H1 (cell line): Measurements from ENCODE around the gene PLEKHG5. TPM values are rescaled to one million over a fixed set of nuclear protein-coding genes. Genes with fewer than 3 reads are reported as not detected.

Experiments used
- CTCF ChIA-PET: fragments of 300-600 bp; sonication (Branson Sonifier 250); formaldehyde crosslinking; loops from one replicate; lab custom pipeline; 2021; ENCODE audit not compliant: partially characterized antibody; lab: Charles Lee
- POLR2A ChIA-PET: fragments of 300-600 bp; sonication (Branson Sonifier 250); formaldehyde crosslinking; loops from one replicate; lab custom pipeline; 2021; ENCODE audit warnings: inconsistent platforms; ENCODE audit not compliant: partially characterized antibody; lab: Charles Lee
- DNase-seq, 2 experiments: peaks; one replicate each; pipeline versions ENCODE4 v3.0.0 to v3.0.0-alpha.2; 2010 to 2022; ENCODE audit warnings: low spot score in 2 of 2, low read depth in 1 of 2, mixed read lengths in 1 of 2
- FAIRE-seq: peaks from 2 replicates; lab custom pipeline; 2011; peaks lifted over from hg19 to GRCh38; lab: Jason Lieb, UNC
- H2AFZ ChIP-seq: 2 replicates; pipeline ENCODE4 v1.8.1; 2012; ENCODE audit warnings: low read length, inconsistent platforms
- H2AK5ac ChIP-seq: 2 replicates; pipeline ENCODE4 v1.6.1; 2013; ENCODE audit warnings: low read depth, low read length
- H2BK120ac ChIP-seq: replicated peaks from 2 replicates; pipeline ENCODE3; 2013; ENCODE audit warnings: low read depth, low read length, inconsistent platforms
- H2BK12ac ChIP-seq: 2 replicates; pipeline ENCODE4 v1.6.1; 2013; ENCODE audit warnings: low read depth, low read length
- H2BK15ac ChIP-seq: 2 replicates; pipeline ENCODE4 v1.6.1; 2013; ENCODE audit warnings: low read length
- H2BK20ac ChIP-seq: 2 replicates; pipeline ENCODE4 v1.6.1; 2013; ENCODE audit warnings: low read length
- H2BK5ac ChIP-seq: 2 replicates; pipeline ENCODE4 v1.6.1; 2013; ENCODE audit warnings: low read depth, low read length
- H3K14ac ChIP-seq: 2 replicates; pipeline ENCODE4 v1.6.1; 2013; ENCODE audit warnings: inconsistent platforms; ENCODE audit not compliant: insufficient read length
- H3K18ac ChIP-seq: 2 replicates; pipeline ENCODE4 v1.6.1; 2013; ENCODE audit warnings: low read length; ENCODE audit errors: extremely low read depth
- H3K23ac ChIP-seq: 2 replicates; pipeline ENCODE4 v1.6.1; 2013; ENCODE audit warnings: inconsistent platforms; ENCODE audit not compliant: insufficient read length
- H3K23me2 ChIP-seq: 2 replicates; pipeline ENCODE4 v1.6.1; 2013; ENCODE audit warnings: low read depth, low read length
- H3K27ac ChIP-seq: 2 replicates; pipeline ENCODE4 v1.6.1; 2011; ENCODE audit warnings: low read depth, low read length, inconsistent platforms
- H3K27me3 ChIP-seq, 4 experiments: replicated peaks in 1 of 4; 1 replicate in 1 of 4; 2 replicates in 3 of 4; pipeline versions ENCODE4 v1.6.1 to v1.8.1; 2011 to 2013; ENCODE audit warnings: low read length in 3 of 4, mild to moderate bottlenecking in 3 of 4, inconsistent platforms in 2 of 4, mixed read lengths in 2 of 4, moderate library complexity in 1 of 4; ENCODE audit not compliant: control insufficient read depth in 3 of 4, insufficient read depth in 3 of 4; ENCODE audit errors: extremely low read depth in 1 of 4
- H3K36me3 ChIP-seq, 4 experiments: 2 replicates each; pipeline versions ENCODE4 v1.6.1 to v1.8.1; 2011 to 2013; ENCODE audit warnings: mild to moderate bottlenecking in 4 of 4, low read length in 3 of 4, moderate library complexity in 2 of 4, control low read depth in 1 of 4, inconsistent platforms in 1 of 4; ENCODE audit not compliant: insufficient read depth in 4 of 4, control insufficient read depth in 2 of 4
- H3K4ac ChIP-seq: replicated peaks from 2 replicates; pipeline ENCODE3; 2013; ENCODE audit warnings: low read length, low read depth, mixed read lengths, inconsistent platforms; ENCODE audit not compliant: insufficient read length
- H3K4me1 ChIP-seq, 4 experiments: replicated peaks in 1 of 4; 1 replicate in 1 of 4; 2 replicates in 3 of 4; pipeline versions ENCODE4 v1.6.1 to v1.8.1; 2011 to 2013; ENCODE audit warnings: low read length in 3 of 4, inconsistent platforms in 2 of 4, mixed read lengths in 1 of 4; ENCODE audit not compliant: insufficient read depth in 4 of 4, control insufficient read depth in 3 of 4
- H3K4me2 ChIP-seq, 2 experiments: 2 replicates each; pipeline versions ENCODE4 v1.6.1 to v1.8.1; 2011 to 2013; ENCODE audit warnings: low read depth in 2 of 2, low read length in 2 of 2, control low read depth in 1 of 2, inconsistent platforms in 1 of 2, mild to moderate bottlenecking in 1 of 2; ENCODE audit not compliant: insufficient read depth in 1 of 2
- H3K4me3 ChIP-seq, 4 experiments: fragments of 200-600, 300-600 bp in 1 of 4; sonication (generic), shearing (Covaris generic), sonication (Bioruptor Twin) in 1 of 4; 2 replicates each; pipeline versions ENCODE4 v1.5.1 to v1.8.1; 2011 to 2016; ENCODE audit warnings: low read length in 4 of 4, low read depth in 3 of 4, control low read depth in 2 of 4, inconsistent platforms in 2 of 4, mild to moderate bottlenecking in 2 of 4, mixed read lengths in 1 of 4, moderate library complexity in 1 of 4; ENCODE audit not compliant: insufficient read depth in 2 of 4; ENCODE audit errors: extremely low read depth in 1 of 4
- H3K56ac ChIP-seq: replicated peaks from 2 replicates; pipeline ENCODE3; 2013; ENCODE audit warnings: low read depth, mild to moderate bottlenecking, mixed read lengths, low read length, inconsistent platforms; ENCODE audit not compliant: insufficient read length
- H3K79me1 ChIP-seq: 2 replicates; pipeline ENCODE4 v1.6.1; 2013; ENCODE audit warnings: low read depth, low read length, control low read depth
- H3K79me2 ChIP-seq, 2 experiments: 2 replicates each; pipeline versions ENCODE4 v1.6.1 to v1.8.1; 2012 to 2013; ENCODE audit warnings: low read length in 2 of 2, mild to moderate bottlenecking in 2 of 2, inconsistent platforms in 1 of 2; ENCODE audit not compliant: insufficient read depth in 2 of 2, control insufficient read depth in 1 of 2
- H3K9ac ChIP-seq, 4 experiments: replicated peaks in 1 of 4; 1 replicate in 1 of 4; 2 replicates in 3 of 4; pipeline versions ENCODE4 v1.6.1 to v1.8.1; 2011 to 2013; ENCODE audit warnings: low read depth in 3 of 4, low read length in 3 of 4, control low read depth in 2 of 4, mild to moderate bottlenecking in 2 of 4, moderate library complexity in 2 of 4, inconsistent platforms in 1 of 4; ENCODE audit errors: extremely low read depth in 1 of 4
- H3K9me3 ChIP-seq, 2 experiments: 2 replicates each; pipeline versions ENCODE4 v1.6.1 to v1.8.1; 2012 to 2013; ENCODE audit warnings: mild to moderate bottlenecking in 2 of 2, moderate library complexity in 2 of 2, control low read depth in 1 of 2, inconsistent platforms in 1 of 2, low read depth in 1 of 2, low read length in 1 of 2, mixed read lengths in 1 of 2; ENCODE audit not compliant: insufficient read depth in 2 of 2
- H4K20me1 ChIP-seq, 2 experiments: replicated peaks in 1 of 2; 2 replicates each; pipeline versions ENCODE3 to v1.8.1; 2011 to 2013; ENCODE audit warnings: inconsistent platforms in 2 of 2, low read length in 2 of 2, mild to moderate bottlenecking in 1 of 2; ENCODE audit not compliant: insufficient read depth in 2 of 2, control insufficient read depth in 1 of 2
- H4K5ac ChIP-seq: 2 replicates; pipeline ENCODE4 v1.6.1; 2013; ENCODE audit warnings: low read length, low read depth, mixed read lengths, inconsistent platforms; ENCODE audit not compliant: insufficient read length
- H4K8ac ChIP-seq: 2 replicates; pipeline ENCODE4 v1.8.0; 2013; ENCODE audit warnings: mild to moderate bottlenecking, moderate library complexity, low read length, inconsistent platforms; ENCODE audit not compliant: insufficient read depth; ENCODE audit errors: extremely low read depth
- H4K91ac ChIP-seq: replicated peaks from 2 replicates; pipeline ENCODE3; 2013; ENCODE audit warnings: low read length, mixed read lengths, inconsistent platforms; ENCODE audit not compliant: insufficient read length
- ASH2L ChIP-seq: fragments of 200-600, 300-600 bp; sonication (generic); IDR thresholded peaks from one replicate; pipeline ENCODE4 v1.7.1; 2017; ENCODE audit warnings: low read length
- ATF2 ChIP-seq: IDR thresholded peaks from 2 replicates; pipeline ENCODE4 v1.6.1; 2012; ENCODE audit warnings: low read length, inconsistent platforms
- BRCA1 ChIP-seq: IDR thresholded peaks from 2 replicates; pipeline ENCODE4 v1.6.1; 2012; ENCODE audit warnings: low read depth, low read length, improper control_type of control experiment
- EP300 ChIP-seq, 2 experiments: IDR thresholded peaks; 1 replicate in 1 of 2; 2 replicates in 1 of 2; pipeline ENCODE4 v1.6.1; 2011 to 2012; ENCODE audit warnings: low read depth in 2 of 2, low read length in 2 of 2, mild to moderate bottlenecking in 2 of 2, borderline replicate concordance in 1 of 2, inconsistent platforms in 1 of 2, moderate library complexity in 1 of 2
- SIX5 ChIP-seq: IDR thresholded peaks from 2 replicates; pipeline ENCODE4 v1.6.1; 2011; ENCODE audit warnings: mild to moderate bottlenecking, low read depth, low read length
- SP4 ChIP-seq: IDR thresholded peaks from 2 replicates; pipeline ENCODE4 v1.6.1; 2012; ENCODE audit warnings: low read length, inconsistent platforms
- TAF7 ChIP-seq: optimal IDR thresholded peaks from 2 replicates; pipeline ENCODE3; 2011; ENCODE audit warnings: low read depth, mild to moderate bottlenecking, inconsistent platforms, low read length, moderate library complexity, borderline replicate concordance
- TCF12 ChIP-seq: IDR thresholded peaks from 2 replicates; pipeline ENCODE4 v1.6.1; 2011; ENCODE audit warnings: low read depth, mild to moderate bottlenecking, low read length
- ZNF274 ChIP-seq: IDR thresholded peaks from 2 replicates; pipeline ENCODE4 v1.7.0; 2012; ENCODE audit warnings: low read length, borderline replicate concordance; ENCODE audit errors: extremely low read depth
- WGBS, 2 experiments: shearing (Covaris generic) in 1 of 2; methylation state at CpG; one replicate each; pipeline versions ENCODE4 v1.1.6 to v1.1.7; 2013 to 2015; ENCODE audit warnings: low lambda C conversion rate in 2 of 2, mixed read lengths in 2 of 2, inconsistent platforms in 1 of 2, low coverage in 1 of 2, missing lambda C conversion rate in 1 of 2; ENCODE audit not compliant: insufficient replicate concordance in 2 of 2, insufficient coverage in 1 of 2, insufficient read length in 1 of 2; ENCODE audit errors: extremely low coverage in 1 of 2, missing lambda C conversion rate in 1 of 2; 5-methylcytosine and 5-hydroxymethylcytosine counted together
- polyA plus RNA-seq, 7 experiments: library from polyadenylated mRNA; depleted of rRNA in 3 of 7; stranded (reverse) in 5 of 7; unstranded in 2 of 7; fragments of >200 nt in 5 of 7; fragments of 200-250 nt in 2 of 7; gene quantifications; 1 replicate in 5 of 7; 2 replicates in 1 of 7; 4 replicates in 1 of 7; pipeline versions ENCODE4 v1.2.1 to v1.2.3, GENCODE V29; 2011 to 2013; ENCODE audit warnings: missing spikeins in 2 of 7, mixed read lengths in 2 of 7
- total RNA-seq: library from RNA; stranded (reverse); fragmentation: NEBNext Ultra II Directional; extraction: Animal tissue kit (Norgen Biotek cat#: 25700); gene quantifications from 2 replicates; pipeline ENCODE4 v1.2.1, GENCODE V29; 2021

Gene PLEKHG5
- total and polyA plus RNA-seq, 2 of the 8 experiments (the other 6 are each of a cell fraction or from before 2014, with no cell fraction given): 10.4 to 13.8 TPM

- H2AK5ac ChIP-seq: no peak overlapping the region
- H3K14ac ChIP-seq: no peak overlapping the region
- H3K79me2 ChIP-seq: no peaks in the 10 kb centered on the region
- no peak overlapping the region for H4K5ac ChIP-seq
- H3K23ac ChIP-seq: no peak overlapping the region
- no peak overlapping the region for H2BK120ac ChIP-seq
- H4K8ac ChIP-seq: no peak overlapping the region
- no peak overlapping the region for H4K91ac ChIP-seq
- H3K4me1 ChIP-seq: peaks cover 0 to 14% (median 9%) of the 10 kb centered on the region in 4 experiments; a peak in 6 of 7 replicates
- no peak for FAIRE-seq
- no peaks in the 10 kb centered on the region; the same call in 1 of the 2 replicates for H3K23me2 ChIP-seq
- no peak overlapping the region for H2BK15ac ChIP-seq
- peaks cover 5 to 24% (median 11%) of the 10 kb centered on the region in 4 experiments; a peak in 5 of 8 replicates for H3K36me3 ChIP-seq
- H2BK12ac ChIP-seq: no peak overlapping the region
- no peak for DNase-seq
- H3K79me1 ChIP-seq: no peaks in the 10 kb centered on the region
- H3K4me3 ChIP-seq: no peak overlapping the region
- H3K27ac ChIP-seq: no peak overlapping the region
- H4K20me1 ChIP-seq: peaks cover 5 to 12% of the 10 kb centered on the region in 2 experiments
- no peak overlapping the region for H2BK20ac ChIP-seq
- peak overlapping the region; percentile 24; the same call in 1 of the 2 replicates for H2BK5ac ChIP-seq
- no peak overlapping the region for H3K4me2 ChIP-seq
- H2AFZ ChIP-seq: no peak overlapping the region
- no peaks in the 10 kb centered on the region for H3K9me3 ChIP-seq
- no peak overlapping the region for H3K18ac ChIP-seq
- 93% methylated on average over 19 of the region's 30 CpGs; no CpG with 5 or more reads in 1 of the 2 experiments for WGBS, 2 experiments
- H3K9ac ChIP-seq: no peak overlapping the region
- no peak overlapping the region for H3K56ac ChIP-seq
- H3K4ac ChIP-seq: no peak overlapping the region
- ChIA-PET POLR2A (interaction anchor here (0.6 to 13.7 kb wide), 6 partner anchors 17 to 275 kb away, joined by 3 to 123 read pairs (median 3); partner anchors contain the start of gene PLEKHG5), CTCF (interaction anchor here (0.5 to 4.2 kb wide), 13 partner anchors 9 to 263 kb away, joined by 3 to 31 read pairs (median 7); no protein-coding TSS in a partner anchor)
- peaks cover 0 to 7% (median 3%) of the 10 kb centered on the region in 4 experiments; a peak in 2 of 7 replicates for H3K27me3 ChIP-seq
- TF ChIP-seq TAF7 (no peak), ATF2 (no peak), ZNF274 (no peak), TCF12 (no peak), ASH2L (no peak), SIX5 (no peak), BRCA1 (no peak), EP300 (IDR thresholded peaks at IDR 0.05; ENCODE audit: borderline replicate concordance in 1 of 2, low read depth in 2 of 2, low read length in 2 of 2) (no peak), SP4 (no peak)
These were observed 23.5 kb downstream of the PLEKHG5 start for GRCh38 chr1:6467744-6468688.
